Thyroid gland (tissue), 4 donors: Measurements from ENCODE around the gene KMT2B. TPM values are rescaled to one million over a fixed set of nuclear protein-coding genes. Genes with fewer than 3 reads are reported as not detected.

Source experiments
- DNase-seq, 2 donors: peaks; one replicate each; pipeline ENCODE4 v3.0.0-alpha.2; 2019
- H3K27ac ChIP-seq, 3 donors: fragments of 200-600 bp; sonication (generic); 1 replicate in 2 of 3; 2 replicates in 1 of 3; pipeline ENCODE4 v1.5.1; 2016 to 2019; ENCODE audit warnings: mild to moderate bottlenecking in 1 of 3, moderate library complexity in 1 of 3
- H3K27me3 ChIP-seq: fragments of 200-600 bp; sonication (generic); one replicate; pipeline ENCODE4 v1.5.1; 2019
- H3K36me3 ChIP-seq, 2 donors: fragments of 200-600 bp; sonication (generic); one replicate each; pipeline ENCODE4 v1.5.1; 2016 to 2019
- H3K4me1 ChIP-seq, 2 donors: fragments of 200-600 bp; sonication (generic); one replicate each; pipeline ENCODE4 v1.5.1; 2017 to 2019
- H3K4me3 ChIP-seq, 3 donors: fragments of 200-600 bp; sonication (generic); replicated peaks in 1 of 3; 1 replicate in 2 of 3; 2 replicates in 1 of 3; pipeline ENCODE4 v1.5.1; 2016; ENCODE audit warnings: mild to moderate bottlenecking in 1 of 3
- H3K9me3 ChIP-seq: fragments of 200-600 bp; sonication (generic); one replicate; pipeline ENCODE4 v1.5.1; 2017
- CTCF ChIP-seq, 6 experiments: fragments of 200-600 bp in 3 of 6; fragments of 450-650 bp in 3 of 6; sonication (generic) in 3 of 6; IDR thresholded peaks; one replicate each; pipeline ENCODE4 v1.5.1; 2016 to 2019; ENCODE audit warnings: antibody characterized with exemption in 6 of 6, mild to moderate bottlenecking in 2 of 6, inconsistent platforms in 1 of 6, moderate library complexity in 1 of 6
- POLR2A ChIP-seq, 2 donors: fragments of 450-650 bp; IDR thresholded peaks; one replicate each; pipeline ENCODE4 v1.6.1; 2017; ENCODE audit warnings: antibody characterized with exemption in 2 of 2, mild to moderate bottlenecking in 2 of 2, moderate library complexity in 1 of 2
- WGBS, 2 donors: methylation state at CpG; one replicate each; pipeline ENCODE4 v1.1.5; 2017; 5-methylcytosine and 5-hydroxymethylcytosine counted together
- intact Hi-C: fragments of 100-400 bp; cut with DNase I; formaldehyde crosslinking; loops from one replicate; pipeline ENCODE4 v1.15.1; 2023
- total RNA-seq, 4 donors: library from RNA; depleted of rRNA; stranded (reverse); fragments of >200 nt; gene quantifications; one replicate each; pipeline ENCODE4 v1.2.3, GENCODE V29; 2016

The KMT2B gene
- total RNA-seq, 4 donors from 2014 or later, result 12.4 to 29.4 (median 19.7) TPM

GRCh38 chr19:35748106-35749020, 30.6 kb downstream of the KMT2B start, which contains the start of gene LIN37:
TSS of gene LIN37 (plus strand) at chr19:35748576. CDS start at chr19:35748725, 149 bp downstream.
- TF ChIP-seq POLR2A (IDR thresholded peaks at IDR 0.05), result peak; percentile 51 to 89
- peak in 3 of 6 experiments; percentile 16 to 29 (median 23) for TF ChIP-seq CTCF (IDR thresholded peaks at IDR 0.05)
- peak within 1 kb of the TSS; percentile 80 to 97 (median 91) for H3K4me3 ChIP-seq
- peaks cover 11 to 18% of the 10 kb centered on the region in 2 donors for H3K36me3 ChIP-seq
- no peaks in the 10 kb centered on the region for H3K9me3 ChIP-seq
- peak; percentile 99 for DNase-seq
- peaks cover 22 to 36% of the 10 kb centered on the region in 2 donors for H3K4me1 ChIP-seq
- intact Hi-C loops, result no loop called here
- 0 to 1% methylated on average over 35 to 45 of the region's 45 CpGs for WGBS, 2 donors
- no peaks in the 10 kb centered on the region for H3K27me3 ChIP-seq
- H3K27ac ChIP-seq, result peak within 1 kb of the TSS in 2 of 3 donors; percentile 43 to 58

GRCh38 chr19:35750167-35750566, 32.4 kb downstream of the KMT2B start:
- Histone ChIP-seq H3K36me3 (peaks cover 18 to 21% of the 10 kb centered on the region in 2 donors), H3K9me3 (no peaks in the 10 kb centered on the region), H3K27me3 (no peaks in the 10 kb centered on the region), H3K27ac (no peak overlapping the region), H3K4me3 (no peak overlapping the region), H3K4me1 (peaks cover 17 to 28% of the 10 kb centered on the region in 2 donors)
- 93 to 94% methylated on average over 5 of the region's 5 CpGs for WGBS, 2 donors
- TF ChIP-seq POLR2A (IDR thresholded peaks at IDR 0.05) (no peak), CTCF (IDR thresholded peaks at IDR 0.05) (no peak)
- intact Hi-C loops, result loop anchor here (10.0 kb wide), 1 partner anchor 185 kb away; the partner anchor contains the start of gene LRFN3
- no peak for DNase-seq

GRCh38 chr19:35751839-35752745, 34.3 kb downstream of the KMT2B start:
- 86 to 94% methylated on average over 12 to 14 of the region's 14 CpGs for WGBS, 2 donors

GRCh38 chr19:35752746-35753350, 35.0 kb downstream of the KMT2B start:
- no peak overlapping the region for H3K4me3 ChIP-seq
- H3K36me3 ChIP-seq, result peaks cover 18 to 21% of the 10 kb centered on the region in 2 donors
- no peak for TF ChIP-seq CTCF (IDR thresholded peaks at IDR 0.05)
- TF ChIP-seq POLR2A (IDR thresholded peaks at IDR 0.05), result no peak
- WGBS, 2 donors, result 93 to 97% methylated on average over 12 to 20 of the region's 20 CpGs
- no peak for DNase-seq
- H3K4me1 ChIP-seq, result peaks cover 14 to 23% of the 10 kb centered on the region in 2 donors
- no peaks in the 10 kb centered on the region for H3K27me3 ChIP-seq
- no peaks in the 10 kb centered on the region for H3K9me3 ChIP-seq
- H3K27ac ChIP-seq, result no peak overlapping the region
- intact Hi-C loops, result loop anchor here (10.0 kb wide), 1 partner anchor 182 kb away; the partner anchor contains the start of gene LRFN3

More at GRCh38 chr19:35751839-35752745, 34.3 kb downstream of the KMT2B start:
- H3K36me3 ChIP-seq, result peaks cover 18 to 21% of the 10 kb centered on the region in 2 donors
- intact Hi-C loops, result loop anchor here (10.0 kb wide), 1 partner anchor 183 kb away; the partner anchor contains the start of gene LRFN3
- H3K9me3 ChIP-seq, result no peaks in the 10 kb centered on the region
- no peak overlapping the region for H3K27ac ChIP-seq
- DNase-seq, result no peak
- no peak overlapping the region for H3K4me3 ChIP-seq
- peaks cover 10 to 21% of the 10 kb centered on the region in 2 donors for H3K4me1 ChIP-seq
- H3K27me3 ChIP-seq, result no peaks in the 10 kb centered on the region
- TF ChIP-seq POLR2A (IDR thresholded peaks at IDR 0.05), result no peak
- TF ChIP-seq CTCF (IDR thresholded peaks at IDR 0.05), result no peak
